D721Med (cell line): ENCODE results near the gene CRAMP1.

Experiments
- DNase-seq: peaks from one replicate; pipeline ENCODE4 v3.0.0; 2011; ENCODE audit warnings: low spot score; ENCODE audit not compliant: insufficient read length
- FAIRE-seq: peaks from 2 replicates; lab custom pipeline; 2011; peaks lifted over from hg19 to GRCh38; lab: Jason Lieb, UNC
- TF ChIP-seq, protein P1 (sequence below): IDR thresholded peaks from 2 replicates; pipeline ENCODE4 v1.5.1; 2012; ENCODE audit warnings: mild to moderate bottlenecking, control low read depth; ENCODE audit not compliant: insufficient read depth; ENCODE audit errors: missing control alignments

CRAMP1 gene

DNA sequence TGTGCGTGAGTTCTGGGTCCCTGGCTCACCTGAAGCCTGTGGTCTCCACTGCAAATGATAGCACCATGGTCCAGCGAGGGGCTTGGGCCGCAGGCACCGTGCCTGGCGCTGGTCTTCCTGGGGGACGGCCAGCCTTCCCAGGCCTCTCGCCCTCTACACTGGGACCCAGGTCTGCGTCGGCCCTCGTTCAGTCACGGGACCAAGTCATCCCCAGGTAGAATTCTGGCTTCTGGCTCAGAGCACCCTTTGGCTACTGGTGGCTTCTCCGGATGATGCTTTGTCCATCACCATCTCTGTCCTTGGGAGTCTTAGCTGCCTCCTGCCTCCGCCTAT lies 20.4 kb downstream of the CRAMP1 start:
- FAIRE-seq (no peak), DNase-seq (no peak)
- TF ChIP-seq, protein P1, sequence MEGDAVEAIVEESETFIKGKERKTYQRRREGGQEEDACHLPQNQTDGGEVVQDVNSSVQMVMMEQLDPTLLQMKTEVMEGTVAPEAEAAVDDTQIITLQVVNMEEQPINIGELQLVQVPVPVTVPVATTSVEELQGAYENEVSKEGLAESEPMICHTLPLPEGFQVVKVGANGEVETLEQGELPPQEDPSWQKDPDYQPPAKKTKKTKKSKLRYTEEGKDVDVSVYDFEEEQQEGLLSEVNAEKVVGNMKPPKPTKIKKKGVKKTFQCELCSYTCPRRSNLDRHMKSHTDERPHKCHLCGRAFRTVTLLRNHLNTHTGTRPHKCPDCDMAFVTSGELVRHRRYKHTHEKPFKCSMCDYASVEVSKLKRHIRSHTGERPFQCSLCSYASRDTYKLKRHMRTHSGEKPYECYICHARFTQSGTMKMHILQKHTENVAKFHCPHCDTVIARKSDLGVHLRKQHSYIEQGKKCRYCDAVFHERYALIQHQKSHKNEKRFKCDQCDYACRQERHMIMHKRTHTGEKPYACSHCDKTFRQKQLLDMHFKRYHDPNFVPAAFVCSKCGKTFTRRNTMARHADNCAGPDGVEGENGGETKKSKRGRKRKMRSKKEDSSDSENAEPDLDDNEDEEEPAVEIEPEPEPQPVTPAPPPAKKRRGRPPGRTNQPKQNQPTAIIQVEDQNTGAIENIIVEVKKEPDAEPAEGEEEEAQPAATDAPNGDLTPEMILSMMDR, result no peak

DNA sequence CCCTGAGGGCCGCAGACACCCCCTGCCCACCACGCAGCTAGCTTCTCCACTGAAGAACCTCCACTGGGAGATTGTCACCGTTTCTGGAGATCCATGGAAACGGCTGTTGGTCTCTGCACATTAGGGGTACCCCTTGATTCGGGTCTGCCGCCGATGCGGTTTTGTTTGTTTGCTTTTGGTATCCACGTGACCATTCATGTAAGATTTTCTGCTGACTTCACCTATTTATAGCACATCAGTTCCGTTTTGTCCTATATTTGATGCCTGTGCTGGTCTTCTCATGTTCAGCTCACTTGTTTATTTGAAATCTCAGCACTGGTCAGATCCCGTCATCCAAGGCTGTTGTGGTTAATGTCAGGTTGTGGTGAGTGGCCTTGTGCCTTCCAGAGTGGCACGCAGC lies 21.1 kb downstream of the CRAMP1 start:
- TF ChIP-seq, protein P1, result no peak
- no peak for FAIRE-seq
- DNase-seq, result no peak

DNA sequence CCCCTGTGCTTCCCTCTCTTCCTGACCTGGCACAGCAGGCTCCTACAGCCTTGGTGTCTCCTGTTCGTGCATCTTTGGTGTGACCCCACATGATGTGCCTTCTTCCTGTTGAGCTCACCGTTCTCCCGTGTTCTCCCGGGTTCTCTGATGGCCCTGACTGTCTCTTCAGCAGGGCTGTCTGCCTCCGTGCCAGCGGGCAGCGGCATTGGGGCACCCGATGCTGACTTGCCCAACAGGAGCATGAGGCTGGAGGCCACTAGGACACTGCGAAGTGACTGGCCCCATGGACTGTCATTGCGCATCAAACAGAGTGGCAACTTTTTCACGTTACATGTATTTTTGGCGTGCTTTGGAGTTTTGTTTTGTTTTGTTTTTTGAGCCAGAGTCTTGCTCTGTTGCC lies 22.4 kb downstream of the CRAMP1 start:
- FAIRE-seq (no peak), DNase-seq (no peak)
- TF ChIP-seq, protein P1, result no peak

DNA sequence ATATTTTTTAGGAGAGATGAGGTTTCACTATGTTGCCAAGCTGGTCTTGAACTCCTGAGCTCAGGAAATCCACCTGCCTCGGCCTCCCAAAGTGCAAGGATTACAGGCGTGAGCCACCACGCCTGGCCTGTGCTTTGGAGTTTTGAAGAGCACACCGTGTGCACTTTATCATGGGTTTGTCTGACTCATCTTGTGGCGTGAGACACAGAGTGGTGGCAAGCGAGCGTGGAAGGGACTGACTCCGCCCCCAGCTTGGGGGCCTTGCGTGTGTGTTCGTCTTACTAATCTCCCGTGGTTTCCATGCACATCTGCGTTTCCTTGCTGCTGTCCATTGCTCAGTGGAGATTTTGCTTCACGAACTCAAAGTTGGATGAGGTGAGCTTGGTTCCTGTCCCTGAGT lies 22.9 kb downstream of the CRAMP1 start:
- TF ChIP-seq, protein P1, result no peak
- no peak for DNase-seq
- no peak for FAIRE-seq

DNA sequence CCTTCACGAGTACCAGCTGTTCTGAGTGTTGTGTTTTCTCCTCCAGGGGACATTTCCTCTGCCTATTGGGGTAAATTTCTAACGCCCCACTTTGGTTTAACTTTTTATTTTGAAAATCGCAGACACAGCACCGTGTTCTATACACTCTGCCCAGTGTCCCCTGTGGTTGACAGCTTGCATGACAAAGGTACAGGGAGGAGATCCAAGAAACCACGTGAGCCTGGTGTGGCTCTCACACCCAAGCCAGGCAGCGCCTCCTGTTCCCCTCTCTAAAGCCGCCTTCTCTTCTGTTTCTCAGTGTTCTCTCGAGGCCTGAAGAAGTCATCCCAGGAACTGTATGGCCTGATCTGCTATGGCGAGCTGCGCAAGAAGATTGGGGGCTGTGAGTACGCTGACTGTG lies 25.4 kb downstream of the CRAMP1 start:
- DNase-seq (no peak), FAIRE-seq (no peak)
- TF ChIP-seq, protein P1, result no peak

DNA sequence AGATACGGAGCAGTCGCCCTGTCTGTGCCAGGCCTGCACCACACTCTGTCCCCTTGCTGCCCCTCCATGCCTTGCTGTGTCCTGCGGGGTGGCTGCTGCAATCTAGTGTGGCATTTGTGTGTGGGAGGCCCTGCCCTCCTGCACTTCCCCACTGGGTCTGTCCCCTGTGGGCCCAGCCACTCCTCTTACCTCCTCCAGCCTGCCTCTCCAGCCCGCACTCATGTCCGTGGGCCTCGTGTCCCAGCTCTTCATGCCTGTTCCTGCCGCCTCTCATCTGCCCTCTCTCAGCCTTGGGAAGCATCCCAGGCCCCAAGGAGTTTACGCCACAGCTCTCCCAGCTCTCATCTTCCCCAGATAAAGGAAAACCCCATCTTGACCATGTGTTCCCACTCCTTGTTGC lies 26.6 kb downstream of the CRAMP1 start:
- FAIRE-seq, result no peak

DNA sequence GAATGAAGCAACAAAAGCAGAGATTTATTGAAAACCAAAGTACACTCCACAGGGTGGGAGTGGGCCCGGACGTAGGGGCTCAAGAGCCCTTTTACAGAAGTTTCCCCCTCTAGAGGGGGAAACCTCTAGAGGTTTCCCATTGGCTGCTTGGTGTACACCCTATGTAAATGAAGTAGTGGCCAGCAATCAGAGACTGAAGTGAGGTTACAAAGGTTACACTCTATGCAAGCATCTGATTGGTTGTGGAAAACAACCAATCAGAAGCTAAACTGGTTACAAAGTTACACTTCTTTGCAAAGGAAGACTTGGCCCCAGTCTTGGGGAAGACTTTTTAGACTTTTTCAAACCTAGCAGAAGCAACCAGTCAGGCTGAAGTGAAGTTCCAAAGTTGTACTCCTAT lies 27.1 kb downstream of the CRAMP1 start:
- no peak for DNase-seq
- FAIRE-seq, result no peak
- TF ChIP-seq, protein P1, result no peak

More for the DNA sequence above, 26.6 kb downstream of the CRAMP1 start:
- TF ChIP-seq, protein P1, result no peak
- DNase-seq, result no peak
